Panc1 (cell line): ENCODE data around the gene MRPS9. TPM values are rescaled to one million over a fixed set of nuclear protein-coding genes. Genes with fewer than 3 reads are reported as not detected.

Experiments
- ATAC-seq: fragments of 200-7000 bp; cut with Tn5 transposase; 2 replicates; pipeline ENCODE4 v1.9.1; 2020; ENCODE audit warnings: mild to moderate bottlenecking, moderate library complexity
- BruUV-seq: library from RNA; stranded (reverse); fragments of 400-500 nt; replicated peaks from 2 replicates; lab custom pipeline; 2021; lab: Mats Ljungman, UMichigan
- CTCF ChIA-PET: fragments of 300-600 bp; sonication (Branson Sonifier 250); formaldehyde crosslinking; loops from one replicate; lab custom pipeline; 2022; ENCODE audit warnings: antibody characterized with exemption; lab: Charles Lee
- POLR2A ChIA-PET: fragments of 300-600 bp; sonication (Branson Sonifier 250); formaldehyde crosslinking; loops from one replicate; lab custom pipeline; 2022; ENCODE audit warnings: antibody characterized with exemption; lab: Charles Lee
- DNase-seq: peaks from one replicate; pipeline ENCODE4 v3.0.0-alpha.2; 2010; ENCODE audit warnings: low read depth, low spot score
- H3K27ac ChIP-seq: 2 replicates; pipeline ENCODE4 v1.5.1; 2011; ENCODE audit warnings: mild to moderate bottlenecking, low read length, inconsistent platforms
- H3K27me3 ChIP-seq: fragments of 200-500 bp; sonication (Bioruptor generic); 2 replicates; pipeline ENCODE4 v1.6.0; 2014; ENCODE audit warnings: low read length, inconsistent platforms; ENCODE audit not compliant: control insufficient read depth, insufficient read depth
- H3K36me3 ChIP-seq: fragments of 200-500 bp; sonication (Bioruptor generic); 2 replicates; pipeline ENCODE4 v1.5.1; 2014; ENCODE audit warnings: inconsistent platforms, mild to moderate bottlenecking, low read length, moderate library complexity; ENCODE audit not compliant: control insufficient read depth, insufficient read depth
- H3K4me1 ChIP-seq: 2 replicates; pipeline ENCODE4 v1.5.1; 2011; ENCODE audit warnings: inconsistent platforms, mild to moderate bottlenecking, low read length, moderate library complexity; ENCODE audit not compliant: control insufficient read depth, insufficient read depth
- H3K4me3 ChIP-seq, 2 experiments: 2 replicates each; pipeline ENCODE4 v1.5.1; 2011 to 2012; ENCODE audit warnings: low read depth in 2 of 2, low read length in 2 of 2, mild to moderate bottlenecking in 2 of 2, inconsistent platforms in 1 of 2, moderate library complexity in 1 of 2
- H3K9me3 ChIP-seq: fragments of 200-500 bp; sonication (Bioruptor generic); 2 replicates; pipeline ENCODE4 v1.5.1; 2014; ENCODE audit warnings: low read depth, mild to moderate bottlenecking, inconsistent platforms, low read length, moderate library complexity; ENCODE audit not compliant: control insufficient read depth, insufficient read depth
- CTCF ChIP-seq: fragments of 450-650 bp; IDR thresholded peaks from 2 replicates; pipeline ENCODE4 v1.5.1; 2017; ENCODE audit warnings: mild to moderate bottlenecking
- POLR2AphosphoS5 ChIP-seq: IDR thresholded peaks from 2 replicates; pipeline ENCODE4 v1.6.1; 2012; ENCODE audit warnings: mild to moderate bottlenecking, low read depth, low read length, moderate library complexity
- REST ChIP-seq, 2 experiments: IDR thresholded peaks; 2 replicates each; pipeline ENCODE4 v1.6.1; 2011 to 2012; ENCODE audit warnings: low read depth in 2 of 2, control low read depth in 1 of 2, low read length in 1 of 2, mild to moderate bottlenecking in 1 of 2, moderate library complexity in 1 of 2; ENCODE audit not compliant: insufficient read depth in 1 of 2
- SIN3A ChIP-seq: IDR thresholded peaks from 2 replicates; pipeline ENCODE4 v1.6.1; 2012; ENCODE audit warnings: low read depth, mild to moderate bottlenecking, low read length, moderate library complexity, borderline replicate concordance; ENCODE audit not compliant: insufficient read depth
- TCF7L2 ChIP-seq: IDR thresholded peaks from 2 replicates; pipeline ENCODE4 v1.6.1; 2011; ENCODE audit warnings: mild to moderate bottlenecking, low read depth, low read length, inconsistent platforms
- in situ Hi-C: cut with HindIII; loops from 2 replicates; pipeline ENCODE4 v1.10.0; 2016; ENCODE audit warnings: low sequenced_read_pairs, low pct_unique_long_range_greater_than_20kb
- intact Hi-C: fragments of 100-400 bp; cut with micrococcal nuclease; formaldehyde crosslinking; loops from one replicate; pipeline ENCODE4 v1.10.0; 2022; ENCODE audit not compliant: unreplicated experiment
- total RNA-seq: library from RNA; stranded (reverse); gene quantifications from one replicate; pipeline ENCODE4 v1.2.1, GENCODE V29; 2021; ENCODE audit not compliant: unreplicated experiment

MRPS9 gene
- total RNA-seq, 1 experiment from 2014 or later: 27.4 TPM

GRCh38 chr2:105034170-105034569 is 3.7 kb upstream of the MRPS9 start:
- ChIA-PET POLR2A (no interaction called here), CTCF (no interaction called here)
- DNase-seq (no peak), ATAC-seq (no peak)
- no TSS peak for BruUV-seq
- Histone ChIP-seq H3K36me3 (peaks cover 4% of the 10 kb centered on the region; the same call in 1 of the 2 replicates), H3K27me3 (no peaks in the 10 kb centered on the region), H3K9me3 (no peaks in the 10 kb centered on the region), H3K27ac (no peak overlapping the region), H3K4me1 (no peaks in the 10 kb centered on the region; the same call in 1 of the 2 replicates), H3K4me3 (no peak overlapping the region)
- in situ Hi-C loops (no loop called here), intact Hi-C loops (no loop called here)
- TF ChIP-seq CTCF: no peak
- TF ChIP-seq REST (IDR thresholded peaks at IDR 0.05; ENCODE audit: insufficient read depth in 1 of 2, low read depth in 2 of 2, low read length in 1 of 2): peak in 1 of 2 experiments; percentile 47; a peak in 2 of 4 replicates

- intact Hi-C loops (no loop called here), in situ Hi-C loops (no loop called here)
- no peak for TF ChIP-seq REST (IDR thresholded peaks at IDR 0.05; ENCODE audit: insufficient read depth in 1 of 2, low read depth in 2 of 2, low read length in 1 of 2)
- no peak for TF ChIP-seq TCF7L2
- TF ChIP-seq SIN3A: no peak
- TF ChIP-seq CTCF: no peak
- no peak for TF ChIP-seq POLR2AphosphoS5
- Histone ChIP-seq H3K36me3 (peaks cover 4% of the 10 kb centered on the region), H3K9me3 (no peaks in the 10 kb centered on the region), H3K27ac (peak overlapping the region; percentile 88), H3K4me3 (peak overlapping the region; percentile 93 to 96), H3K4me1 (peaks cover 5% of the 10 kb centered on the region; the same call in 1 of the 2 replicates), H3K27me3 (no peaks in the 10 kb centered on the region)
- DNase-seq (peak; percentile 4), ATAC-seq (peak; percentile 31)
- CTCF ChIA-PET: no interaction called here
- TSS peak; percentile 67 for BruUV-seq
- POLR2A ChIA-PET: interaction anchor here (0.5 to 1.1 kb wide), 3 partner anchors 11 to 1442 kb away, joined by 3 to 9 read pairs (median 5); no protein-coding TSS in a partner anchor
Measured at GRCh38 chr2:105038383-105039061, 653 bp downstream of the MRPS9 start.
